Parathyroid adenoma (tissue), 2 donors: ENCODE data around the gene GJD3.

Experiments
- H2AFZ ChIP-seq: fragments of 300-600 bp; sonication (generic); one replicate; pipeline ENCODE4 v1.7.0; 2017; ENCODE audit warnings: antibody characterized with exemption, mild to moderate bottlenecking
- H3K27ac ChIP-seq: fragments of 300-600 bp; sonication (generic); one replicate; pipeline ENCODE4 v1.7.0; 2017
- H3K27me3 ChIP-seq: fragments of 300-600 bp; sonication (generic); one replicate; pipeline ENCODE4 v1.7.0; 2017; ENCODE audit warnings: low read length; ENCODE audit not compliant: control insufficient read depth, insufficient read depth
- H3K36me3 ChIP-seq: fragments of 300-600 bp; sonication (generic); one replicate; pipeline ENCODE4 v1.7.0; 2017; ENCODE audit warnings: low read length; ENCODE audit not compliant: control insufficient read depth, insufficient read depth
- H3K4me1 ChIP-seq: fragments of 300-600 bp; sonication (generic); one replicate; pipeline ENCODE4 v1.7.0; 2017; ENCODE audit warnings: control low read depth
- H3K4me2 ChIP-seq: fragments of 300-600 bp; sonication (generic); one replicate; pipeline ENCODE4 v1.7.0; 2017; ENCODE audit warnings: low read length
- H3K4me3 ChIP-seq: fragments of 300-600 bp; sonication (generic); one replicate; pipeline ENCODE4 v1.7.0; 2017; ENCODE audit warnings: low read depth, low read length
- H3K79me2 ChIP-seq: fragments of 300-600 bp; sonication (generic); one replicate; pipeline ENCODE4 v1.7.0; 2017; ENCODE audit warnings: control low read depth
- H3K9ac ChIP-seq: fragments of 300-600 bp; sonication (generic); one replicate; pipeline ENCODE4 v1.7.0; 2017; ENCODE audit warnings: mild to moderate bottlenecking
- H3K9me3 ChIP-seq: fragments of 300-600 bp; sonication (generic); one replicate; pipeline ENCODE4 v1.7.0; 2017; ENCODE audit warnings: low read length; ENCODE audit not compliant: control insufficient read depth
- TF ChIP-seq, protein P1 (sequence below): fragments of 300-600 bp; sonication (generic); IDR thresholded peaks from one replicate; pipeline ENCODE4 v1.7.0; 2017; ENCODE audit warnings: antibody characterized with exemption, mild to moderate bottlenecking
- donor health status: primary hyperparathyroidism.

GJD3 gene

GRCh38 chr17:40318830-40319391 is 45.6 kb downstream of the GJD3 start:
- H3K27ac ChIP-seq = peak overlapping the region; percentile 66

GRCh38 chr17:40317880-40318829 is 46.4 kb downstream of the GJD3 start:
- H3K9ac ChIP-seq = peak overlapping the region; percentile 65
- TF ChIP-seq, protein P1, sequence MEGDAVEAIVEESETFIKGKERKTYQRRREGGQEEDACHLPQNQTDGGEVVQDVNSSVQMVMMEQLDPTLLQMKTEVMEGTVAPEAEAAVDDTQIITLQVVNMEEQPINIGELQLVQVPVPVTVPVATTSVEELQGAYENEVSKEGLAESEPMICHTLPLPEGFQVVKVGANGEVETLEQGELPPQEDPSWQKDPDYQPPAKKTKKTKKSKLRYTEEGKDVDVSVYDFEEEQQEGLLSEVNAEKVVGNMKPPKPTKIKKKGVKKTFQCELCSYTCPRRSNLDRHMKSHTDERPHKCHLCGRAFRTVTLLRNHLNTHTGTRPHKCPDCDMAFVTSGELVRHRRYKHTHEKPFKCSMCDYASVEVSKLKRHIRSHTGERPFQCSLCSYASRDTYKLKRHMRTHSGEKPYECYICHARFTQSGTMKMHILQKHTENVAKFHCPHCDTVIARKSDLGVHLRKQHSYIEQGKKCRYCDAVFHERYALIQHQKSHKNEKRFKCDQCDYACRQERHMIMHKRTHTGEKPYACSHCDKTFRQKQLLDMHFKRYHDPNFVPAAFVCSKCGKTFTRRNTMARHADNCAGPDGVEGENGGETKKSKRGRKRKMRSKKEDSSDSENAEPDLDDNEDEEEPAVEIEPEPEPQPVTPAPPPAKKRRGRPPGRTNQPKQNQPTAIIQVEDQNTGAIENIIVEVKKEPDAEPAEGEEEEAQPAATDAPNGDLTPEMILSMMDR = no peak
- peak overlapping the region; percentile 98 for H3K4me3 ChIP-seq
- peak overlapping the region; percentile 66 for H3K27ac ChIP-seq
- peak overlapping the region; percentile 93 for H2AFZ ChIP-seq
- peak overlapping the region; percentile 95 for H3K4me2 ChIP-seq
- H3K27me3 ChIP-seq = no peaks in the 10 kb centered on the region
- H3K79me2 ChIP-seq = peaks cover 43% of the 10 kb centered on the region
- no peaks in the 10 kb centered on the region for H3K36me3 ChIP-seq
- H3K9me3 ChIP-seq = no peaks in the 10 kb centered on the region
- H3K4me1 ChIP-seq = peaks cover 42% of the 10 kb centered on the region

More at GRCh38 chr17:40318830-40319391, 45.6 kb downstream of the GJD3 start:
- TF ChIP-seq, protein P1 = no peak
- Histone ChIP-seq H2AFZ (peak overlapping the region; percentile 93), H3K4me3 (peak overlapping the region; percentile 98), H3K9me3 (no peaks in the 10 kb centered on the region), H3K36me3 (no peaks in the 10 kb centered on the region), H3K27me3 (no peaks in the 10 kb centered on the region), H3K9ac (peak overlapping the region; percentile 65), H3K79me2 (peaks cover 43% of the 10 kb centered on the region), H3K4me2 (peak overlapping the region; percentile 95), H3K4me1 (peaks cover 42% of the 10 kb centered on the region)

- H3K79me2 ChIP-seq = peaks cover 38% of the 10 kb centered on the region
- TF ChIP-seq, protein P1 = peak; percentile 39
- H3K4me2 ChIP-seq = peak overlapping the region; percentile 57
- no peaks in the 10 kb centered on the region for H3K9me3 ChIP-seq
- H3K4me1 ChIP-seq = peaks cover 42% of the 10 kb centered on the region
- H3K27ac ChIP-seq = peak overlapping the region; percentile 58
- peak overlapping the region; percentile 98 for H3K4me3 ChIP-seq
- H3K27me3 ChIP-seq = no peaks in the 10 kb centered on the region
- no peaks in the 10 kb centered on the region for H3K36me3 ChIP-seq
- no peak overlapping the region for H3K9ac ChIP-seq
- peak overlapping the region; percentile 93 for H2AFZ ChIP-seq
These were observed 47.1 kb downstream of the GJD3 start for GRCh38 chr17:40317345-40317873.

- no peak overlapping the region for H3K9ac ChIP-seq
These were observed 47.8 kb downstream of the GJD3 start for GRCh38 chr17:40316571-40317344.

More at GRCh38 chr17:40316571-40317344, 47.8 kb downstream of the GJD3 start:
- Histone ChIP-seq H3K36me3 (no peaks in the 10 kb centered on the region), H3K9me3 (no peaks in the 10 kb centered on the region), H3K79me2 (peaks cover 31% of the 10 kb centered on the region), H3K4me2 (peak overlapping the region; percentile 57), H3K4me3 (peak overlapping the region; percentile 14), H3K27ac (peak overlapping the region; percentile 58), H3K4me1 (peaks cover 45% of the 10 kb centered on the region), H2AFZ (peak overlapping the region; percentile 85), H3K27me3 (no peaks in the 10 kb centered on the region)
- TF ChIP-seq, protein P1 = no peak
